Measurements from ENCODE around the gene MOB3A.

Gene MOB3A

DNA sequence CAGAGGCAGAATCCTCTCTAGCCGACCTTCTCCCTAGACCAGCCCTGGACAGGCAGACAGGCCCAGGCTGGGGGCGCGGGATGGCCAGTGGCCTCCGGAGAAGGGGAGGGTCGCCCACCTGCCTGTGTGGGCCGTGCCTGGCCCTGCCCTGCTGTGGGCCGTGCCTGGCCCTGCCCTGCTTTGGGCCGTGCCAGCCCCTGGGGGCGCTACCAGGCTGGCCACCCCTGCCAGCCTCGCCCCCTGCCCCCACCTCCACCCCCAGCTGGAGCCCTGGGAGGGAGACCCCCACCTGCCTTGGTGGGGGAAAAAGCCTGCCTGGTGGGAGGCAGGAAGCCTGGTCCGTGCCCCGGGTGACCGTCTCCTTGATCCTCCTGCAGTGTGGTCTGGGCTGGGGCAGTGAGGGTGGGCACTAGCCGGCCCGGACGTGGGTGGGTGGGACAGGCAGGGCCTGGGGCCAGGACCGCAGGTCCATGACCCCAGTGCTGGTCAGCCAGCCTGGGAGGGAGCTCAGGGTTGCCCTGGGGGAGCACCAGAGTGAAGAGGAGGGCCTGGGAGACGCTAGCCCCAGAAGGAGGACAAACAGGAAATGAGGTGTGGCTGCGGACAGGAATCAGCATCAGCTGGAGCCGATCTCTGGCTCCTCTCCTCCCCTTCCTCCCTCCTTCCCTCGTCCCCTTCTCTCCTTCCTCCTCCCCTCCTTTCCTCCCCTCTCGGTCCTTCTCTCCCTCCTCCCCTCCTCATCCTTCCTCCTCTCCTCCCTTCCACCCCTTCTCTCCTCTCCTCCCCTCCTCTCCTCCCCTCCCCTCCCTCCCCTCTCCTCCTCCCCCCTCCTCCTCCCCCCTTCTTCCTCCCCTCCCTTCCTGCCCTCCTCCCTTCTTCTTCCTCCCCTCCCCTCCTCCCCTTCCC, 39.9 kb downstream of the MOB3A start (continued):
- TF ChIP-seq, protein P1, sequence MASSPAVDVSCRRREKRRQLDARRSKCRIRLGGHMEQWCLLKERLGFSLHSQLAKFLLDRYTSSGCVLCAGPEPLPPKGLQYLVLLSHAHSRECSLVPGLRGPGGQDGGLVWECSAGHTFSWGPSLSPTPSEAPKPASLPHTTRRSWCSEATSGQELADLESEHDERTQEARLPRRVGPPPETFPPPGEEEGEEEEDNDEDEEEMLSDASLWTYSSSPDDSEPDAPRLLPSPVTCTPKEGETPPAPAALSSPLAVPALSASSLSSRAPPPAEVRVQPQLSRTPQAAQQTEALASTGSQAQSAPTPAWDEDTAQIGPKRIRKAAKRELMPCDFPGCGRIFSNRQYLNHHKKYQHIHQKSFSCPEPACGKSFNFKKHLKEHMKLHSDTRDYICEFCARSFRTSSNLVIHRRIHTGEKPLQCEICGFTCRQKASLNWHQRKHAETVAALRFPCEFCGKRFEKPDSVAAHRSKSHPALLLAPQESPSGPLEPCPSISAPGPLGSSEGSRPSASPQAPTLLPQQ (tag by site-specific recombination; IDR thresholded peaks at IDR 0.05): no peak
- TF ChIP-seq ZNF621 (tag by site-specific recombination; IDR thresholded peaks at IDR 0.05) (no peak), ZNF274 (IDR thresholded peaks at IDR 0.05; ENCODE audit: low read length) (no peak), ZNF274 (tag by site-specific recombination; IDR thresholded peaks at IDR 0.05; ENCODE audit: borderline replicate concordance) (no peak), ZNF423 (tag by site-specific recombination; IDR thresholded peaks at IDR 0.05) (no peak), GLIS1 (tag by site-specific recombination; IDR thresholded peaks at IDR 0.05) (peak; percentile 94), ZXDB (tag by site-specific recombination; IDR thresholded peaks at IDR 0.05) (no peak), ZNF777 (tag by site-specific recombination; IDR thresholded peaks at IDR 0.05; ENCODE audit: borderline replicate concordance) (no peak), SP2 (tag by site-specific recombination; IDR thresholded peaks at IDR 0.05) (peak; percentile 27), ZNF16 (tag by site-specific recombination; IDR thresholded peaks at IDR 0.05; ENCODE audit: low read depth) (no peak), IKZF3 (tag by site-specific recombination; IDR thresholded peaks at IDR 0.05) (0 out of 2 replicates have a peak, but pooled peaks have one; percentile 24), ZNF366 (tag by site-specific recombination; conservative IDR thresholded peaks at IDR 0.05) (peak; percentile 73), PRDM1 (tag by site-specific recombination; IDR thresholded peaks at IDR 0.05) (no peak), SP3 (tag by site-specific recombination; IDR thresholded peaks at IDR 0.05) (peak; percentile 61), WT1 (tag by site-specific recombination; IDR thresholded peaks at IDR 0.05) (peak; percentile 92), GLIS2 (tag by site-specific recombination; IDR thresholded peaks at IDR 0.05) (0 out of 2 replicates have a peak, but pooled peaks have one; percentile 17)
- TF ChIP-seq, protein P2, sequence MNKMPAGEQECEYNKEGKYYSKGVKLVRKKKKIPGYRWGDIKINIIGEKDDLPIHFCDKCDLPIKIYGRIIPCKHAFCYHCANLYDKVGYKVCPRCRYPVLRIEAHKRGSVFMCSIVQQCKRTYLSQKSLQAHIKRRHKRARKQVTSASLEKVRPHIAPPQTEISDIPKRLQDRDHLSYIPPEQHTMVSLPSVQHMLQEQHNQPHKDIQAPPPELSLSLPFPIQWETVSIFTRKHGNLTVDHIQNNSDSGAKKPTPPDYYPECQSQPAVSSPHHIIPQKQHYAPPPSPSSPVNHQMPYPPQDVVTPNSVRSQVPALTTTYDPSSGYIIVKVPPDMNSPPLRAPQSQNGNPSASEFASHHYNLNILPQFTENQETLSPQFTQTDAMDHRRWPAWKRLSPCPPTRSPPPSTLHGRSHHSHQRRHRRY (tag by site-specific recombination; IDR thresholded peaks at IDR 0.05): no peak
- TF ChIP-seq, protein P3, sequence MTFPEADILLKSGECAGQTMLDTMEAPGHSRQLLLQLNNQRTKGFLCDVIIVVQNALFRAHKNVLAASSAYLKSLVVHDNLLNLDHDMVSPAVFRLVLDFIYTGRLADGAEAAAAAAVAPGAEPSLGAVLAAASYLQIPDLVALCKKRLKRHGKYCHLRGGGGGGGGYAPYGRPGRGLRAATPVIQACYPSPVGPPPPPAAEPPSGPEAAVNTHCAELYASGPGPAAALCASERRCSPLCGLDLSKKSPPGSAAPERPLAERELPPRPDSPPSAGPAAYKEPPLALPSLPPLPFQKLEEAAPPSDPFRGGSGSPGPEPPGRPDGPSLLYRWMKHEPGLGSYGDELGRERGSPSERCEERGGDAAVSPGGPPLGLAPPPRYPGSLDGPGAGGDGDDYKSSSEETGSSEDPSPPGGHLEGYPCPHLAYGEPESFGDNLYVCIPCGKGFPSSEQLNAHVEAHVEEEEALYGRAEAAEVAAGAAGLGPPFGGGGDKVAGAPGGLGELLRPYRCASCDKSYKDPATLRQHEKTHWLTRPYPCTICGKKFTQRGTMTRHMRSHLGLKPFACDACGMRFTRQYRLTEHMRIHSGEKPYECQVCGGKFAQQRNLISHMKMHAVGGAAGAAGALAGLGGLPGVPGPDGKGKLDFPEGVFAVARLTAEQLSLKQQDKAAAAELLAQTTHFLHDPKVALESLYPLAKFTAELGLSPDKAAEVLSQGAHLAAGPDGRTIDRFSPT (tag by site-specific recombination; IDR thresholded peaks at IDR 0.05): 0 out of 2 replicates have a peak, but pooled peaks have one; percentile 67
- TF ChIP-seq, protein P4, sequence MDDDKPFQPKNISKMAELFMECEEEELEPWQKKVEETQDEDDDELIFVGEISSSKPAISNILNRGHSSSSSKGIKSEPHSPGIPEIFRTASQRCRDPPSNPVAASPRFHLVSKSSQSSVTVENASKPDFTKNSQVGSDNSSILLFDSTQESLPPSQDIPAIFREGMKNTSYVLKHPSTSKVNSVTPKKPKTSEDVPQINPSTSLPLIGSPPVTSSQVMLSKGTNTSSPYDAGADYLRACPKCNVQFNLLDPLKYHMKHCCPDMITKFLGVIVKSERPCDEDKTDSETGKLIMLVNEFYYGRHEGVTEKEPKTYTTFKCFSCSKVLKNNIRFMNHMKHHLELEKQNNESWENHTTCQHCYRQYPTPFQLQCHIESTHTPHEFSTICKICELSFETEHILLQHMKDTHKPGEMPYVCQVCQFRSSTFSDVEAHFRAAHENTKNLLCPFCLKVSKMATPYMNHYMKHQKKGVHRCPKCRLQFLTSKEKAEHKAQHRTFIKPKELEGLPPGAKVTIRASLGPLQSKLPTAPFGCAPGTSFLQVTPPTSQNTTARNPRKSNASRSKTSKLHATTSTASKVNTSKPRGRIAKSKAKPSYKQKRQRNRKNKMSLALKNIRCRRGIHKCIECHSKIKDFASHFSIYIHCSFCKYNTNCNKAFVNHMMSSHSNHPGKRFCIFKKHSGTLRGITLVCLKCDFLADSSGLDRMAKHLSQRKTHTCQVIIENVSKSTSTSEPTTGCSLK (tag by site-specific recombination; IDR thresholded peaks at IDR 0.05): no peak
- TF ChIP-seq, protein P5, sequence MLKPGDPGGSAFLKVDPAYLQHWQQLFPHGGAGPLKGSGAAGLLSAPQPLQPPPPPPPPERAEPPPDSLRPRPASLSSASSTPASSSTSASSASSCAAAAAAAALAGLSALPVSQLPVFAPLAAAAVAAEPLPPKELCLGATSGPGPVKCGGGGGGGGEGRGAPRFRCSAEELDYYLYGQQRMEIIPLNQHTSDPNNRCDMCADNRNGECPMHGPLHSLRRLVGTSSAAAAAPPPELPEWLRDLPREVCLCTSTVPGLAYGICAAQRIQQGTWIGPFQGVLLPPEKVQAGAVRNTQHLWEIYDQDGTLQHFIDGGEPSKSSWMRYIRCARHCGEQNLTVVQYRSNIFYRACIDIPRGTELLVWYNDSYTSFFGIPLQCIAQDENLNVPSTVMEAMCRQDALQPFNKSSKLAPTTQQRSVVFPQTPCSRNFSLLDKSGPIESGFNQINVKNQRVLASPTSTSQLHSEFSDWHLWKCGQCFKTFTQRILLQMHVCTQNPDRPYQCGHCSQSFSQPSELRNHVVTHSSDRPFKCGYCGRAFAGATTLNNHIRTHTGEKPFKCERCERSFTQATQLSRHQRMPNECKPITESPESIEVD (tag by site-specific recombination; IDR thresholded peaks at IDR 0.05): no peak
- TF ChIP-seq, protein P6, sequence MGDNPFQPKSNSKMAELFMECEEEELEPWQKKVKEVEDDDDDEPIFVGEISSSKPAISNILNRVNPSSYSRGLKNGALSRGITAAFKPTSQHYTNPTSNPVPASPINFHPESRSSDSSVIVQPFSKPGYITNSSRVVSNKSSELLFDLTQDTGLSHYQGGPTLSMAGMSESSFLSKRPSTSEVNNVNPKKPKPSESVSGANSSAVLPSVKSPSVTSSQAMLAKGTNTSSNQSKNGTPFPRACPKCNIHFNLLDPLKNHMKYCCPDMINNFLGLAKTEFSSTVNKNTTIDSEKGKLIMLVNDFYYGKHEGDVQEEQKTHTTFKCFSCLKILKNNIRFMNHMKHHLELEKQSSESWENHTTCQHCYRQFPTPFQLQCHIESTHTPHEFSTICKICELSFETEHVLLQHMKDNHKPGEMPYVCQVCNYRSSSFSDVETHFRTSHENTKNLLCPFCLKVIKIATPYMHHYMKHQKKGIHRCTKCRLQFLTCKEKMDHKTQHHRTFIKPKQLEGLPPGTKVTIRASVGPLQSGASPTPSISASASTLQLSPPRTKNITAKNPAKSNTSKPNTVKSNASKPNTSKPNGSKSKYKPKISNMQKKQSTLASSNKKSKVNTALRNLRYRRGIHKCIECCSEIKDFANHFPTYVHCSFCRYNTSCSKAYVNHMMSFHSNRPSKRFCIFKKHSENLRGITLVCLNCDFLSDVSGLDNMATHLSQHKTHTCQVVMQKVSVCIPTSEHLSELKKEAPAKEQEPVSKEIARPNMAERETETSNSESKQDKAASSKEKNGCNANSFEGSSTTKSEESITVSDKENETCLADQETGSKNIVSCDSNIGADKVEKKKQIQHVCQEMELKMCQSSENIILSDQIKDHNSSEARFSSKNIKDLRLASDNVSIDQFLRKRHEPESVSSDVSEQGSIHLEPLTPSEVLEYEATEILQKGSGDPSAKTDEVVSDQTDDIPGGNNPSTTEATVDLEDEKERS (tag by site-specific recombination; IDR thresholded peaks at IDR 0.05): no peak
- TF ChIP-seq, protein P7, sequence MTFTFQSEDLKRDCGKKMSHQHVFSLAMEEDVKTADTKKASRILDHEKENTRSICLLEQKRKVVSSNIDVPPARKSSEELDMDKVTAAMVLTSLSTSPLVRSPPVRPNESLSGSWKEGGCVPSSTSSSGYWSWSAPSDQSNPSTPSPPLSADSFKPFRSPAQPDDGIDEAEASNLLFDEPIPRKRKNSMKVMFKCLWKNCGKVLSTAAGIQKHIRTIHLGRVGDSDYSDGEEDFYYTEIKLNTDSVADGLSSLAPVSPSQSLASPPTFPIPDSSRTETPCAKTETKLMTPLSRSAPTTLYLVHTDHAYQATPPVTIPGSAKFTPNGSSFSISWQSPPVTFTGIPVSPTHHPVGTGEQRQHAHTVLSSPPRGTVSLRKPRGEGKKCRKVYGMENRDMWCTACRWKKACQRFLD (tag by site-specific recombination; IDR thresholded peaks at IDR 0.05): no peak
- TF ChIP-seq, protein P8, sequence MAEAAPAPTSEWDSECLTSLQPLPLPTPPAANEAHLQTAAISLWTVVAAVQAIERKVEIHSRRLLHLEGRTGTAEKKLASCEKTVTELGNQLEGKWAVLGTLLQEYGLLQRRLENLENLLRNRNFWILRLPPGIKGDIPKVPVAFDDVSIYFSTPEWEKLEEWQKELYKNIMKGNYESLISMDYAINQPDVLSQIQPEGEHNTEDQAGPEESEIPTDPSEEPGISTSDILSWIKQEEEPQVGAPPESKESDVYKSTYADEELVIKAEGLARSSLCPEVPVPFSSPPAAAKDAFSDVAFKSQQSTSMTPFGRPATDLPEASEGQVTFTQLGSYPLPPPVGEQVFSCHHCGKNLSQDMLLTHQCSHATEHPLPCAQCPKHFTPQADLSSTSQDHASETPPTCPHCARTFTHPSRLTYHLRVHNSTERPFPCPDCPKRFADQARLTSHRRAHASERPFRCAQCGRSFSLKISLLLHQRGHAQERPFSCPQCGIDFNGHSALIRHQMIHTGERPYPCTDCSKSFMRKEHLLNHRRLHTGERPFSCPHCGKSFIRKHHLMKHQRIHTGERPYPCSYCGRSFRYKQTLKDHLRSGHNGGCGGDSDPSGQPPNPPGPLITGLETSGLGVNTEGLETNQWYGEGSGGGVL (tag by site-specific recombination; IDR thresholded peaks at IDR 0.05): peak; percentile 47; the same call in 1 of the 2 replicates

All from HEK293 (cell line).